ENCODE measurements around the gene BRINP3.

BRINP3 gene

GRCh38 chr1:190413142-190413541 lies 64.5 kb downstream of the BRINP3 start:
- Mint-ChIP-seq H3K27me3 (ENCODE audit: low read depth) (no peaks in the 10 kb centered on the region), H3K9me3 (no peaks in the 10 kb centered on the region), H3K27ac (no peak overlapping the region), H3K4me3 (no peak overlapping the region), H3K36me3 (ENCODE audit: low read depth) (no peaks in the 10 kb centered on the region), H3K4me1 (no peaks in the 10 kb centered on the region)
- no peak for TF ChIP-seq CTCF (IDR thresholded peaks at IDR 0.05; ENCODE audit: unreplicated experiment in 3 of 3)

GRCh38 chr1:190403402-190403801 lies 74.3 kb downstream of the BRINP3 start:
- Mint-ChIP-seq H3K4me1 (no peaks in the 10 kb centered on the region), H3K27me3 (ENCODE audit: low read depth) (no peaks in the 10 kb centered on the region), H3K4me3 (no peak overlapping the region), H3K36me3 (ENCODE audit: low read depth) (no peaks in the 10 kb centered on the region), H3K27ac (no peak overlapping the region), H3K9me3 (peaks cover 2% of the 10 kb centered on the region)
- TF ChIP-seq CTCF (IDR thresholded peaks at IDR 0.05; ENCODE audit: unreplicated experiment in 3 of 3), result no peak

- TF ChIP-seq CTCF (IDR thresholded peaks at IDR 0.05; ENCODE audit: unreplicated experiment in 3 of 3), result no peak
- Mint-ChIP-seq H3K36me3 (ENCODE audit: low read depth) (no peaks in the 10 kb centered on the region), H3K9me3 (peaks cover 2% of the 10 kb centered on the region)
These were observed 78.4 kb downstream of the BRINP3 start for GRCh38 chr1:190399233-190399632.

DNA sequence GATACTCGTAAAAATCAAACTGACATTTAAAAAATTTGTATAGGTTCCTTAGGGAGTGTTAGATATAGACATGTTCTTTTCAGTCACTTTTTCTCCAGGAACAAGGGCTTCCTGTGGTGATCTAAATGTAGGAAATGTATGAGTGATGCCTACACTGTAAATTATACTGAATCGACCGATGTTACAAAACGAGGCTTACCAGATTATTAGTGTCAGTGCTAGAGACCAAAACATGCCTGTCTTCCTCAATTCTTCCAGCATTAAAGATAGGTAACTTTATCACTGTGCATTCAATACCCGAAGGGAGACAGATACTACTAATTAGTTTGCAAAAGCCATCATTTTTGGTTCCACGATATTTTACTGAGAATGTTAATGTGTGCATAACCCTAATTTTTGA lies 86.1 kb downstream of the BRINP3 start:
- H3K27ac Mint-ChIP-seq, result no peak overlapping the region
- H3K27me3 Mint-ChIP-seq (ENCODE audit: low read depth), result no peaks in the 10 kb centered on the region
- no peaks in the 10 kb centered on the region for H3K4me1 Mint-ChIP-seq
- no peak for TF ChIP-seq CTCF (IDR thresholded peaks at IDR 0.05; ENCODE audit: unreplicated experiment in 3 of 3)
- H3K36me3 Mint-ChIP-seq (ENCODE audit: low read depth), result no peaks in the 10 kb centered on the region
- no peaks in the 10 kb centered on the region for H3K9me3 Mint-ChIP-seq
- no peak overlapping the region for H3K4me3 Mint-ChIP-seq

More at GRCh38 chr1:190399233-190399632, 78.4 kb downstream of the BRINP3 start:
- Mint-ChIP-seq H3K27me3 (ENCODE audit: low read depth) (no peaks in the 10 kb centered on the region), H3K4me3 (no peak overlapping the region), H3K27ac (no peak overlapping the region), H3K4me1 (no peaks in the 10 kb centered on the region)

DNA sequence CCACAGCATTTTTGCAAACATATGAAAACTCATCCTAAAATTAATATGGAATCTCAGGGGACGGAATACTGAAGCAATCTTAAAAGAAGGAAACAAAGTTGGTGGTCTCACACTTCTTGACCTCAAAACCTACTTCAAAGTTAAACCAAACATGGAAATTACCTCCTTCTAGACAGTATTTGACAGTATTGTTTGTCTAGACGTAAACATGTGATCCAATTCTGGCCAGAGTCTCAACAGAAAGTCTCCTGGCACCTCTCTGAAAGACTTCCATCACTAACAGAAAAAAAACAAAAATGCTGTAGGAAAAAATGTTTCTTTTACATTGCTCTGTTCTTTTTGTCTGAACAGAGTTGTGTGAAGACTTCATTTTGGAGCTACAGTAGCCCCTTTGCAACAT lies 99.7 kb downstream of the BRINP3 start:
- Mint-ChIP-seq H3K27ac (no peak overlapping the region), H3K9me3 (no peaks in the 10 kb centered on the region), H3K27me3 (ENCODE audit: low read depth) (no peaks in the 10 kb centered on the region), H3K4me3 (no peak overlapping the region), H3K36me3 (ENCODE audit: low read depth) (no peaks in the 10 kb centered on the region), H3K4me1 (no peaks in the 10 kb centered on the region)
- TF ChIP-seq CTCF (IDR thresholded peaks at IDR 0.05; ENCODE audit: unreplicated experiment in 3 of 3), result no peak

GRCh38 chr1:190377294-190377693 lies 100.4 kb downstream of the BRINP3 start:
- no peak overlapping the region for H3K4me3 Mint-ChIP-seq
- no peaks in the 10 kb centered on the region for H3K27me3 Mint-ChIP-seq (ENCODE audit: low read depth)
- H3K27ac Mint-ChIP-seq, result no peak overlapping the region
- no peaks in the 10 kb centered on the region for H3K4me1 Mint-ChIP-seq
- no peaks in the 10 kb centered on the region for H3K36me3 Mint-ChIP-seq (ENCODE audit: low read depth)
- no peaks in the 10 kb centered on the region for H3K9me3 Mint-ChIP-seq
- TF ChIP-seq CTCF (IDR thresholded peaks at IDR 0.05; ENCODE audit: unreplicated experiment in 3 of 3), result no peak

Measured in nephron (organoid).